GM23338 (cell line): ENCODE measurements around the gene CBARP. TPM values are rescaled to one million over a fixed set of nuclear protein-coding genes. Genes with fewer than 3 reads are reported as not detected.
A peak's percentile ranks its signal among the peaks of the same experiment; 100 is the strongest.

ENCODE experiments used
- ATAC-seq: fragments of 200-7000 bp; cut with Tn5 transposase; 3 replicates; pipeline ENCODE4 v1.9.1; 2020
- DNase-seq: peaks from one replicate; pipeline ENCODE4 v3.0.0-alpha.2; 2015; ENCODE audit warnings: low spot score
- H2AFZ ChIP-seq: fragments of 200-600 bp; sonication (generic); 2 replicates; pipeline ENCODE4 v1.8.0; 2016; ENCODE audit warnings: antibody characterized with exemption, mild to moderate bottlenecking, moderate library complexity
- H3F3A ChIP-seq: fragments of 200-600 bp; sonication (generic); replicated peaks from 2 replicates; pipeline ENCODE4 v1.8.0; 2017; ENCODE audit warnings: antibody characterized with exemption, mixed run types, low read depth
- H3K27ac ChIP-seq: fragments of 200-600 bp; sonication (generic); 2 replicates; pipeline ENCODE4 v1.6.1; 2016; ENCODE audit warnings: low read depth
- H3K27me3 ChIP-seq: fragments of 200-600 bp; sonication (generic); 2 replicates; pipeline ENCODE4 v1.8.0; 2016; ENCODE audit warnings: mild to moderate bottlenecking, mixed run types, moderate library complexity; ENCODE audit not compliant: insufficient read depth
- H3K36me3 ChIP-seq: fragments of 200-600 bp; sonication (generic); 2 replicates; pipeline ENCODE4 v1.8.0; 2016; ENCODE audit warnings: mild to moderate bottlenecking; ENCODE audit not compliant: insufficient read depth
- H3K4me1 ChIP-seq: fragments of 200-600 bp; sonication (generic); 2 replicates; pipeline ENCODE4 v1.8.0; 2016; ENCODE audit warnings: mild to moderate bottlenecking, moderate library complexity; ENCODE audit not compliant: insufficient read depth
- H3K4me2 ChIP-seq: fragments of 200-600 bp; sonication (generic); 2 replicates; pipeline ENCODE4 v1.7.1; 2017; ENCODE audit warnings: mixed run types
- H3K4me3 ChIP-seq: fragments of 200-600 bp; sonication (generic); 2 replicates; pipeline ENCODE4 v1.6.1; 2016; ENCODE audit warnings: mixed run types
- H3K79me2 ChIP-seq: fragments of 200-600 bp; sonication (generic); replicated peaks from 2 replicates; pipeline ENCODE4 v1.8.0; 2017; ENCODE audit warnings: mild to moderate bottlenecking; ENCODE audit not compliant: insufficient read depth
- H3K9me2 ChIP-seq: fragments of 200-600 bp; sonication (generic); 2 replicates; pipeline ENCODE4 v1.8.0; 2017; ENCODE audit not compliant: insufficient read depth
- H4K20me1 ChIP-seq: fragments of 200-600 bp; sonication (generic); replicated peaks from 2 replicates; pipeline ENCODE4 v1.8.0; 2017; ENCODE audit warnings: mild to moderate bottlenecking; ENCODE audit not compliant: insufficient read depth
- H3K27ac Mint-ChIP-seq: 2 replicates; pipeline ENCODE4 v1.8.0; 2020; ENCODE audit warnings: inconsistent platforms, mild to moderate bottlenecking, moderate library complexity, mixed read lengths
- H3K27me3 Mint-ChIP-seq: 3 replicates; pipeline ENCODE4 v1.8.0; 2022; ENCODE audit warnings: low read depth, mild to moderate bottlenecking, moderate library complexity, mixed read lengths, inconsistent platforms; ENCODE audit not compliant: insufficient read depth, poor library complexity
- H3K36me3 Mint-ChIP-seq: 3 replicates; pipeline ENCODE4 v1.8.0; 2021; ENCODE audit warnings: low read depth, mild to moderate bottlenecking, inconsistent platforms, moderate library complexity, mixed read lengths
- H3K4me1 Mint-ChIP-seq: 3 replicates; pipeline ENCODE4 v1.8.0; 2020; ENCODE audit warnings: mild to moderate bottlenecking, inconsistent platforms, mixed read lengths
- H3K4me3 Mint-ChIP-seq: 3 replicates; pipeline ENCODE4 v1.8.0; 2021; ENCODE audit warnings: moderate library complexity, mild to moderate bottlenecking, inconsistent platforms, mixed read lengths
- H3K9me3 Mint-ChIP-seq: 3 replicates; pipeline ENCODE4 v1.8.0; 2020; ENCODE audit warnings: moderate library complexity, mild to moderate bottlenecking, inconsistent platforms, mixed read lengths
- CREB1 ChIP-seq: fragments of 250-450 bp; sonication (Bioruptor Pico); IDR thresholded peaks from 2 replicates; pipeline ENCODE4 v1.5.0; 2020; ENCODE audit warnings: low read depth, mild to moderate bottlenecking, moderate library complexity
- CTCF ChIP-seq, 2 experiments: fragments of 200-600 bp in 1 of 2; sonication (generic) in 1 of 2; conservative IDR thresholded peaks; 2 replicates each; pipeline versions ENCODE4 v1.5.1 to v1.6.1; 2016 to 2017; ENCODE audit warnings: antibody characterized with exemption in 2 of 2, low read depth in 2 of 2, mild to moderate bottlenecking in 2 of 2, moderate library complexity in 1 of 2
- EZH2phosphoT487 ChIP-seq: fragments of 200-600 bp; sonication (generic); IDR thresholded peaks from one replicate; pipeline ENCODE4 v1.8.1; 2018; ENCODE audit warnings: antibody characterized with exemption; ENCODE audit not compliant: unreplicated experiment
- JUNB ChIP-seq: IDR thresholded peaks from one replicate; pipeline ENCODE4 v1.6.1; 2016; ENCODE audit warnings: antibody characterized with exemption; ENCODE audit not compliant: unreplicated experiment
- REST ChIP-seq: IDR thresholded peaks from one replicate; pipeline ENCODE4 v1.6.1; 2018; ENCODE audit warnings: antibody characterized with exemption; ENCODE audit not compliant: unreplicated experiment
- ZNF331 ChIP-seq: fragments of 250-450 bp; sonication (Bioruptor Pico); IDR thresholded peaks from 2 replicates; pipeline ENCODE4 v1.5.0; 2020; ENCODE audit warnings: low read depth, mild to moderate bottlenecking, moderate library complexity
- ZNF462 ChIP-seq: fragments of 250-450 bp; sonication (Bioruptor Pico); IDR thresholded peaks from 2 replicates; pipeline ENCODE4 v1.5.0; 2020; ENCODE audit warnings: mild to moderate bottlenecking, moderate library complexity
- polyA plus RNA-seq: library from polyadenylated mRNA; unstranded; fragments of >200 nt; fragmentation: Nextera tagmentation; extraction: Ambion mirVana; gene quantifications from 2 replicates; pipeline ENCODE4 v1.2.1, GENCODE V29; 2016
- total RNA-seq: library from RNA; depleted of rRNA; stranded (reverse); fragments of >200 nt; shearing (Covaris generic); gene quantifications from 2 replicates; pipeline ENCODE4 v1.2.3, GENCODE V29; 2014

CBARP gene
- total and polyA plus RNA-seq, 2 experiments from 2014 or later: 2.0 to 14.1 TPM

GRCh38 chr19:1283207-1283916 lies 45.6 kb upstream of the CBARP start:
- Histone ChIP-seq H3K36me3 (no peaks in the 10 kb centered on the region), H2AFZ (no peak overlapping the region), H3K79me2 (no peaks in the 10 kb centered on the region), H4K20me1 (no peaks in the 10 kb centered on the region), H3K9me2 (no peaks in the 10 kb centered on the region), H3K27me3 (peaks cover 26% of the 10 kb centered on the region), H3K4me2 (no peak overlapping the region), H3K4me3 (no peak overlapping the region), H3K4me1 (no peaks in the 10 kb centered on the region), H3F3A (peaks cover 31% of the 10 kb centered on the region), H3K27ac (no peak overlapping the region)
- DNase-seq: no peak
- no peak overlapping the region for H3K4me3 Mint-ChIP-seq
- H3K27me3 Mint-ChIP-seq: peaks cover 26% of the 10 kb centered on the region
- no peak overlapping the region for H3K27ac Mint-ChIP-seq
- TF ChIP-seq ZNF331 (CRISPR knock-in tag): no peak
- TF ChIP-seq JUNB: no peak
- no peak for TF ChIP-seq CREB1 (CRISPR knock-in tag)
- no peak for TF ChIP-seq REST
- TF ChIP-seq EZH2phosphoT487: no peak
- no peak for TF ChIP-seq ZNF462 (CRISPR knock-in tag)
- no peak for TF ChIP-seq CTCF (conservative IDR thresholded peaks at IDR 0.05; ENCODE audit: low read depth in 2 of 2)
- H3K4me1 Mint-ChIP-seq: peaks cover 18% of the 10 kb centered on the region
- peaks cover 7% of the 10 kb centered on the region; the same call in 2 of the 3 replicates for H3K36me3 Mint-ChIP-seq
- H3K9me3 Mint-ChIP-seq: no peaks in the 10 kb centered on the region; the same call in 2 of the 3 replicates
- ATAC-seq: peak; percentile 4; the same call in 2 of the 3 replicates
